HUES48 (cell line): ENCODE measurements around the gene CAMK4.

ENCODE experiments used
- H3K27ac ChIP-seq: one replicate; pipeline ENCODE4 v1.7.0; 2013; ENCODE audit warnings: low read depth, low read length, inconsistent platforms
- H3K27me3 ChIP-seq: 2 replicates; pipeline ENCODE4 v1.6.1; 2013; ENCODE audit warnings: mild to moderate bottlenecking, low read length; ENCODE audit not compliant: control insufficient read depth, insufficient read depth
- H3K36me3 ChIP-seq: 2 replicates; pipeline ENCODE4 v1.6.1; 2013; ENCODE audit warnings: low read length; ENCODE audit not compliant: control insufficient read depth, insufficient read depth
- H3K4me1 ChIP-seq: 2 replicates; pipeline ENCODE4 v1.6.1; 2013; ENCODE audit warnings: mild to moderate bottlenecking, low read length; ENCODE audit not compliant: control insufficient read depth, insufficient read depth
- H3K4me3 ChIP-seq: 2 replicates; pipeline ENCODE4 v1.5.1; 2013; ENCODE audit warnings: mild to moderate bottlenecking, low read depth, low read length
- H3K9ac ChIP-seq: 2 replicates; pipeline ENCODE4 v1.6.1; 2013; ENCODE audit warnings: mild to moderate bottlenecking, low read depth, low read length, moderate library complexity
- H3K9me3 ChIP-seq: 2 replicates; pipeline ENCODE4 v1.6.1; 2013; ENCODE audit warnings: low read length; ENCODE audit not compliant: control insufficient read depth, insufficient read depth

Gene CAMK4

DNA sequence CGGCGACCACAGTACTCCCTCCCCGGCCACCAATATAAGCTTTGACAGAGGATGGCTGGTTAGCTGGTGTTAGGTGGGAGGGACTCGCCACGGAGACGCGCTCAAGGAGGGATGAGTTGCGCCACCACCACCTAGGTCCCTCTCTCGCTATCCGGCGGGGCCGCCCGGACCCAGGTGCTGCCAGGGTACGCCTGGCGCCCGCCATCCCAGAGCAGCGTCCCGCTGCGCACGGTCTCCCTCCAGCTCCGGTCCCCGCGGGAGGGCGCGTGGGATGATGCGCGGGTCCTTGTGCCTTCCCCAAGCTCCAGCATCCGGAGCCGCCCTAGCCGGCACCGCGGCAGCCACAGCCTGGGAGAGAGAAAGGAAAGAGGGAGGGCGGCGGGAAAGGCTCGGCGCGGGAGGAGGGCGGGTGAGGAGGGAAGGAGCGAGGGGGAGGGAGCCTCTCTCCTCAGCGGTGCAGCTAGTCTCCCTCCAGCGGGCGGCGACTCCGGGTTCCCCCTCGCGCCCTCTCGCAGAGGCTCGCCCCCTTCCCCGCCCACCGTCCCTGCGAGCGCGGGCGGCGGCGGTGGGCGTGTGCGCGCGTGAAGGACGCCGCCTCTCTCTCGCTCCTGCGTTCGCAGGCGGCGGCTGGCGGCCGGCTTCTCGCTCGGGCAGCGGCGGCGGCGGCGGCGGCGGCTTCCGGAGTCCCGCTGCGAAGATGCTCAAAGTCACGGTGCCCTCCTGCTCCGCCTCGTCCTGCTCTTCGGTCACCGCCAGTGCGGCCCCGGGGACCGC lies at the start of gene CAMK4:
Gene CAMK4, plus strand, starts transcription at position 598 of the 774 bp plus-strand sequence. Its CDS starts 100 bp downstream, at position 698.
- Histone ChIP-seq H3K4me1 (peaks cover 22% of the 10 kb centered on the region), H3K27ac (peak within 1 kb of the TSS; percentile 39), H3K9ac (peak within 1 kb of the TSS; percentile 50), H3K9me3 (no peaks in the 10 kb centered on the region), H3K4me3 (peak within 1 kb of the TSS; percentile 74), H3K36me3 (no peaks in the 10 kb centered on the region), H3K27me3 (peaks cover 33% of the 10 kb centered on the region)

- H3K27ac ChIP-seq, result no peak overlapping the region
- no peaks in the 10 kb centered on the region for H3K4me1 ChIP-seq
- no peaks in the 10 kb centered on the region for H3K27me3 ChIP-seq
- no peaks in the 10 kb centered on the region for H3K36me3 ChIP-seq
- no peaks in the 10 kb centered on the region for H3K9me3 ChIP-seq
- H3K9ac ChIP-seq, result no peak overlapping the region
- H3K4me3 ChIP-seq, result no peak overlapping the region
Observed at GRCh38 chr5:111183064-111183463, 41.1 kb upstream of the CAMK4 start.

- Histone ChIP-seq H3K27me3 (no peaks in the 10 kb centered on the region), H3K27ac (no peak overlapping the region), H3K36me3 (no peaks in the 10 kb centered on the region), H3K4me3 (no peak overlapping the region), H3K9ac (no peak overlapping the region), H3K9me3 (no peaks in the 10 kb centered on the region), H3K4me1 (no peaks in the 10 kb centered on the region)
Observed at GRCh38 chr5:111187079-111187478, 37.1 kb upstream of the CAMK4 start.

GRCh38 chr5:111194053-111194452 lies 30.1 kb upstream of the CAMK4 start:
- H3K27ac ChIP-seq, result no peak overlapping the region
- H3K9me3 ChIP-seq, result no peaks in the 10 kb centered on the region
- no peak overlapping the region for H3K4me3 ChIP-seq
- H3K36me3 ChIP-seq, result no peaks in the 10 kb centered on the region
- H3K4me1 ChIP-seq, result no peaks in the 10 kb centered on the region
- H3K9ac ChIP-seq, result no peak overlapping the region
- H3K27me3 ChIP-seq, result no peaks in the 10 kb centered on the region

DNA sequence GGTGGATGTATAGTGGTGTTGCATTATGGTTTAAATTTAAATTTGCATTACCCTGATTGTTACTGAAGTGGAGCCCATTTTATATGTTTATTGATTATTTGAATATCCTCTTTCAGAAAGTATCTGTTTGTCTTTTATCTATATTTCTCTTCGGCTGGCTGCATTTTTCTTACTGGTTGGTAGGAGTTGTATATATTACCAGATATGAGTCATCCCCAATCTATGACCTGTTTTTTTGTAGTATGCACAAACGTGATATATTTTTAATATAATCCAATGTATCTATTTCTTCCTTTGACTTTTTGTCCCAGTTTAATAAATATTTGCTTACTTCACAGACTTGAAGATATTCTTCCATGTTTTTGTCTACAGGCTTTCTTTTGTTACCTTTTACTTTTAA lies 29.3 kb upstream of the CAMK4 start:
- Histone ChIP-seq H3K27ac (no peak overlapping the region), H3K9me3 (no peaks in the 10 kb centered on the region), H3K9ac (no peak overlapping the region), H3K27me3 (no peaks in the 10 kb centered on the region), H3K4me3 (no peak overlapping the region), H3K36me3 (no peaks in the 10 kb centered on the region), H3K4me1 (no peaks in the 10 kb centered on the region; the same call in 1 of the 2 replicates)

DNA sequence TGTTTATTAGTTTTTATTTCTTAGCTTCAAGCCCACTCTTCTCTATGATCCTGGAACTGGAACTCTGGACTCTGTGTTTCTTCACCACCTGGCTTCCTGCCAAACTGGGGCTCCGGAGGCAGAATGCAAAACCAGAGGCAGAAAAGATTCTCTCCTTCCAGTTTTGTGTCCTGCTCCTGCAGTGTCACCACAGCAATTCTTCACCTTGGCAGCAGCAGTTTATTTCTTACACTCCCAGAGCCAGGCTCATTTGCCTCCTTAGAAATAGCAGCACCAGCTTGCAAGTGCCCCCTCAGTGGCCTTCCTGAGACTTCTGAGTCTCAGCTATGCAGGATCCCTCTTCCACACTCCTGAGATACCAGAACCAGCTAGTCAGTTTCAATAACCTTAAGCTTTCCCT lies 26.7 kb upstream of the CAMK4 start:
- no peaks in the 10 kb centered on the region for H3K36me3 ChIP-seq
- no peaks in the 10 kb centered on the region for H3K9me3 ChIP-seq
- H3K9ac ChIP-seq, result no peak overlapping the region
- no peaks in the 10 kb centered on the region for H3K27me3 ChIP-seq
- H3K4me1 ChIP-seq, result no peaks in the 10 kb centered on the region; the same call in 1 of the 2 replicates
- H3K4me3 ChIP-seq, result no peak overlapping the region
- no peak overlapping the region for H3K27ac ChIP-seq

- no peaks in the 10 kb centered on the region; the same call in 1 of the 2 replicates for H3K4me1 ChIP-seq
- H3K27ac ChIP-seq, result no peak overlapping the region
- no peaks in the 10 kb centered on the region for H3K36me3 ChIP-seq
- H3K9me3 ChIP-seq, result no peaks in the 10 kb centered on the region
- no peak overlapping the region for H3K4me3 ChIP-seq
- no peaks in the 10 kb centered on the region for H3K27me3 ChIP-seq
- no peak overlapping the region for H3K9ac ChIP-seq
Observed at GRCh38 chr5:111198281-111198966, 25.8 kb upstream of the CAMK4 start.

- no peak overlapping the region for H3K9ac ChIP-seq
- no peaks in the 10 kb centered on the region for H3K9me3 ChIP-seq
- H3K27me3 ChIP-seq, result no peaks in the 10 kb centered on the region
- H3K4me3 ChIP-seq, result no peak overlapping the region
- H3K36me3 ChIP-seq, result no peaks in the 10 kb centered on the region
- H3K27ac ChIP-seq, result no peak overlapping the region
- no peaks in the 10 kb centered on the region; the same call in 1 of the 2 replicates for H3K4me1 ChIP-seq
Observed at GRCh38 chr5:111200828-111201227, 23.4 kb upstream of the CAMK4 start.

GRCh38 chr5:111201705-111202104 lies 22.5 kb upstream of the CAMK4 start:
- H3K36me3 ChIP-seq, result no peaks in the 10 kb centered on the region
- H3K4me3 ChIP-seq, result no peak overlapping the region
- H3K9me3 ChIP-seq, result no peaks in the 10 kb centered on the region
- no peaks in the 10 kb centered on the region for H3K27me3 ChIP-seq
- H3K9ac ChIP-seq, result no peak overlapping the region
- no peaks in the 10 kb centered on the region; the same call in 1 of the 2 replicates for H3K4me1 ChIP-seq
- no peak overlapping the region for H3K27ac ChIP-seq

DNA sequence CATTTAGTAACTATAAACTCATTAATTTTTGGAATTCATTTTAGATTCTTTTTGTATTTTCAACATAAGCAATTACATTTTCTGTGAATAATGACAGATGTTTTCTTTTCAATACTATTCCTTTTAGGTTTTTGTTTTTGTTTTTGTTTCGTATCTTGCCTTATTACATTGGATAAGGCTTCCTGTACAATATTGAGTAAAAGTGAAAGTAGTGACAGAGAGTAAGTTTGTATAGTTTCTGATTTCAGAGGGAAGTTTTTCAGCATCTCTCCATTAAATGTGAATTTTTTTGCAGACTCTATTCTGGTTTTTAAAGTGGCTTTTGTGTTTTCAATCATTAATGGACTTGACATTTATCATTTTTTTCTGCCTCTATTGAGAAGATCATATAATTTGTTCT lies 12.8 kb upstream of the CAMK4 start:
- H3K4me1 ChIP-seq, result peaks cover 6% of the 10 kb centered on the region
- H3K27me3 ChIP-seq, result no peaks in the 10 kb centered on the region
- H3K27ac ChIP-seq, result no peak overlapping the region
- no peaks in the 10 kb centered on the region for H3K9me3 ChIP-seq
- no peak overlapping the region for H3K9ac ChIP-seq
- no peaks in the 10 kb centered on the region for H3K36me3 ChIP-seq
- H3K4me3 ChIP-seq, result no peak overlapping the region

DNA sequence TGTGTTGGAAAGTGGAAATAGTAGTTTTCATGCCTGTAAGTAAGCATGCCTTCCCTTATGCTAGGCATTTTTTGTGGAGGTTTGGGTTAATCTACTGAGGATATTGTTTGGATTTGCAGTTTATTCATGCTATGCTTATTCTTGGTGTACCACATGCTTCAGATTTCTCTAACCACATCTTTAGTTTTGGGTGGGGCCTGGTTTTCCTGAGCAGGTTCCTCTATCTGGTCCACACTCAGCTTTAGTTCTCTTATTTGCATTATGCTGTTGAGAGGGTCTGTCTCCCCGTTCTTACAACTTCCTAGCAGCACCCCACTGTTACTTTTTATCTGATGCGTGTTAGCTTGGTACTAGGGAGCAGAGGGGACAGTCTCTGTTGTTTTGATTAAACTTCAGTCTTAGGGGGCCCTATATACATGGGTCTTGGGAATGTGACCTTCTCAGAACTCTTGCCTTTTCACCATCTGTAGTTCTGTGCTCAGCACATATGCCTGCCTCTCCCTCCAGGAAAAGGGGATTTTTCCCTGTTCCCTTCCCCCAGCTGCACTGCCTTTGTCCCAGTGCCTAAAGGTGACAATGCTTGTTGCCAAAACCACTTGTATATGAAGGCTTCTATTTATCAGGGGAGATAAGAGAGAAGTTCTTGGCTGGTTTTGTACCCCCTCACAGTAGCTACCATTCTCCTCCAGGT lies 10.0 kb upstream of the CAMK4 start:
- no peaks in the 10 kb centered on the region for H3K27me3 ChIP-seq
- no peaks in the 10 kb centered on the region for H3K9me3 ChIP-seq
- no peaks in the 10 kb centered on the region for H3K36me3 ChIP-seq
- H3K4me3 ChIP-seq, result no peak overlapping the region
- no peak overlapping the region for H3K9ac ChIP-seq
- peaks cover 6% of the 10 kb centered on the region for H3K4me1 ChIP-seq
- H3K27ac ChIP-seq, result no peak overlapping the region
